IMR-90 (cell line): ENCODE data around the gene SLC27A4. TPM values are rescaled to one million over a fixed set of nuclear protein-coding genes. Genes with fewer than 3 reads are reported as not detected.

ENCODE experiments used
- ATAC-seq: fragments of 200-7000 bp; cut with Tn5 transposase; 2 replicates; pipeline ENCODE4 v1.9.1; 2020; ENCODE audit warnings: low read depth, mild to moderate bottlenecking, moderate library complexity
- Bru-seq: library from RNA; stranded (reverse); fragments of 400-500 nt; gene quantifications from one replicate; lab custom pipeline; 2021; lab: Mats Ljungman, UMichigan
- BruChase-seq, 2 experiments: library from RNA; stranded (reverse); fragments of 400-500 nt; gene quantifications; one replicate each; lab custom pipeline; 2021; lab: Mats Ljungman, UMichigan
- BruUV-seq: library from RNA; stranded (reverse); fragments of 400-500 nt; replicated peaks from 2 replicates; lab custom pipeline; 2021; lab: Mats Ljungman, UMichigan
- CTCF ChIA-PET: fragments of 300-600 bp; formaldehyde crosslinking; extraction: SDS; loops from one replicate; lab custom pipeline; 2021; ENCODE audit warnings: antibody characterized with exemption; lab: Yijun Ruan, JAX
- POLR2A ChIA-PET: fragments of 300-600 bp; sonication (Branson Sonifier 250); formaldehyde crosslinking; loops from one replicate; lab custom pipeline; 2022; ENCODE audit warnings: antibody characterized with exemption; ENCODE audit not compliant: unreplicated experiment; lab: Charles Lee
- DNase-seq: peaks from one replicate; pipeline ENCODE4 v3.0.0; 2013
- H2AFZ ChIP-seq: replicated peaks from 2 replicates; pipeline ENCODE3; 2013; ENCODE audit warnings: low read length, mild to moderate bottlenecking; ENCODE audit not compliant: poor library complexity
- H2AK5ac ChIP-seq: 2 replicates; pipeline ENCODE4 v1.6.1; 2013; ENCODE audit warnings: low read depth, low read length, inconsistent platforms
- H2AK9ac ChIP-seq: replicated peaks from 2 replicates; pipeline ENCODE3; 2013; ENCODE audit warnings: mild to moderate bottlenecking, low read depth, low read length, moderate library complexity; ENCODE audit not compliant: poor library complexity
- H2BK120ac ChIP-seq: 2 replicates; pipeline ENCODE4 v1.6.1; 2013; ENCODE audit warnings: low read depth, low read length, inconsistent platforms
- H2BK15ac ChIP-seq: 3 replicates; pipeline ENCODE4 v1.6.1; 2013; ENCODE audit warnings: low read depth, low read length, inconsistent platforms
- H2BK20ac ChIP-seq: 2 replicates; pipeline ENCODE4 v1.6.1; 2013; ENCODE audit warnings: low read depth, mild to moderate bottlenecking, inconsistent platforms, low read length, moderate library complexity
- H2BK5ac ChIP-seq: 2 replicates; pipeline ENCODE4 v1.6.1; 2013; ENCODE audit warnings: mild to moderate bottlenecking, low read depth, low read length, inconsistent platforms; ENCODE audit not compliant: poor library complexity, severe bottlenecking
- H3K14ac ChIP-seq: replicated peaks from 2 replicates; pipeline ENCODE4 v1.6.1; 2013; ENCODE audit warnings: low read depth, low read length, inconsistent platforms
- H3K18ac ChIP-seq: 2 replicates; pipeline ENCODE4 v1.6.1; 2013; ENCODE audit warnings: low read depth, low read length, control low read depth
- H3K23ac ChIP-seq: 2 replicates; pipeline ENCODE4 v1.6.1; 2013; ENCODE audit warnings: low read depth, low read length, inconsistent platforms
- H3K27ac ChIP-seq: 2 replicates; pipeline ENCODE4 v1.5.1; 2013; ENCODE audit warnings: mild to moderate bottlenecking, control low read depth, low read length; ENCODE audit not compliant: insufficient read depth
- H3K27me3 ChIP-seq: 2 replicates; pipeline ENCODE4 v1.6.1; 2013; ENCODE audit warnings: low read length; ENCODE audit not compliant: control insufficient read depth, insufficient read depth
- H3K36me3 ChIP-seq: 2 replicates; pipeline ENCODE4 v1.6.1; 2013; ENCODE audit warnings: low read length, mixed read lengths; ENCODE audit not compliant: control insufficient read depth, insufficient read depth
- H3K4ac ChIP-seq: 2 replicates; pipeline ENCODE4 v1.6.1; 2013; ENCODE audit warnings: low read depth, low read length, inconsistent platforms
- H3K4me1 ChIP-seq: 2 replicates; pipeline ENCODE4 v1.6.1; 2013; ENCODE audit warnings: low read length, mixed read lengths; ENCODE audit not compliant: control insufficient read depth, insufficient read depth
- H3K4me2 ChIP-seq: 2 replicates; pipeline ENCODE4 v1.6.1; 2013; ENCODE audit warnings: low read depth, mild to moderate bottlenecking, control low read depth, low read length, moderate library complexity
- H3K4me3 ChIP-seq: 2 replicates; pipeline ENCODE4 v1.5.1; 2013; ENCODE audit warnings: low read depth, mild to moderate bottlenecking, control low read depth, low read length, moderate library complexity; ENCODE audit not compliant: insufficient read depth
- H3K56ac ChIP-seq: 2 replicates; pipeline ENCODE4 v1.6.1; 2013; ENCODE audit warnings: low read length, inconsistent platforms; ENCODE audit not compliant: insufficient read depth; ENCODE audit errors: extremely low read depth
- H3K79me1 ChIP-seq, 2 experiments: 2 replicates each; pipeline ENCODE4 v1.6.1; 2013; ENCODE audit warnings: low read length in 2 of 2, inconsistent platforms in 1 of 2, low read depth in 1 of 2
- H3K9ac ChIP-seq: 2 replicates; pipeline ENCODE4 v1.6.1; 2013; ENCODE audit warnings: low read depth, low read length, control low read depth
- H3K9me1 ChIP-seq: 2 replicates; pipeline ENCODE4 v1.6.1; 2013; ENCODE audit warnings: low read length, inconsistent platforms; ENCODE audit not compliant: insufficient read depth
- H3K9me3 ChIP-seq: 2 replicates; pipeline ENCODE4 v1.6.1; 2013; ENCODE audit warnings: low read length; ENCODE audit not compliant: control insufficient read depth, insufficient read depth
- H4K20me1 ChIP-seq: 2 replicates; pipeline ENCODE4 v1.6.1; 2013; ENCODE audit warnings: low read length, inconsistent platforms; ENCODE audit not compliant: insufficient read depth
- H4K5ac ChIP-seq: 2 replicates; pipeline ENCODE4 v1.6.1; 2013; ENCODE audit warnings: mild to moderate bottlenecking, low read depth, low read length, control low read depth
- H4K8ac ChIP-seq, 2 experiments: 2 replicates each; pipeline ENCODE4 v1.6.1; 2013; ENCODE audit warnings: low read depth in 2 of 2, low read length in 2 of 2, control low read depth in 1 of 2, inconsistent platforms in 1 of 2
- H4K91ac ChIP-seq: 2 replicates; pipeline ENCODE4 v1.6.1; 2013; ENCODE audit warnings: low read depth, low read length, inconsistent platforms; ENCODE audit not compliant: insufficient read depth
- BHLHE40 ChIP-seq: fragments of 150-350 bp; IDR thresholded peaks from 2 replicates; pipeline ENCODE4 v1.6.1; 2016; ENCODE audit warnings: mild to moderate bottlenecking, low read depth, low read length
- MAFK ChIP-seq: IDR thresholded peaks from 2 replicates; pipeline ENCODE4 v1.6.1; 2012; ENCODE audit warnings: low read depth, low read length, improper control_type of control experiment
- MAZ ChIP-seq: IDR thresholded peaks from 2 replicates; pipeline ENCODE4 v1.6.1; 2012; ENCODE audit warnings: low read depth, mild to moderate bottlenecking, low read length, improper control_type of control experiment, moderate library complexity, borderline replicate concordance
- MXI1 ChIP-seq: IDR thresholded peaks from 2 replicates; pipeline ENCODE4 v1.6.1; 2012; ENCODE audit warnings: low read depth, mild to moderate bottlenecking, low read length, moderate library complexity, borderline replicate concordance
- SMC3 ChIP-seq: fragments of 150-350 bp; IDR thresholded peaks from 2 replicates; pipeline ENCODE4 v1.6.1; 2016; ENCODE audit warnings: low read depth, mild to moderate bottlenecking, antibody characterized with exemption, low read length, moderate library complexity
- WGBS, 2 experiments: methylation state at CpG; one replicate each; pipeline versions ENCODE4 v1.1.5 to v1.1.7; 2013; ENCODE audit warnings: missing lambda C conversion rate in 2 of 2; ENCODE audit not compliant: insufficient read length in 1 of 2; ENCODE audit errors: extremely low coverage in 2 of 2; 5-methylcytosine and 5-hydroxymethylcytosine counted together
- dilution Hi-C: fragments of 300-500 bp; cut with HindIII; formaldehyde crosslinking; loops from one replicate; pipeline ENCODE4 v1.14.3; 2018; ENCODE audit warnings: low sequenced_read_pairs; ENCODE audit not compliant: unreplicated experiment
- in situ Hi-C: fragments of 300-500 bp; cut with MboI; formaldehyde crosslinking; loops from 3 replicates; pipeline ENCODE4 v1.14.3; 2019; ENCODE audit warnings: low sequenced_read_pairs, inconsistent platforms, mixed read lengths
- intact Hi-C: fragments of 100-400 bp; cut with micrococcal nuclease; formaldehyde crosslinking; loops from 2 replicates; pipeline ENCODE4 v1.10.0; 2022
- long read RNA-seq: library from polyadenylated mRNA; unstranded; transcript quantifications from one replicate; pipeline ENCODE4 v2.0.0, GENCODE V29; 2021; ENCODE audit not compliant: unreplicated experiment
- polyA plus RNA-seq, 3 experiments: library from polyadenylated mRNA; depleted of rRNA; stranded (reverse); fragments of >200 nt; gene quantifications; 2 replicates each; pipeline ENCODE4 v1.2.3, GENCODE V29; 2012; ENCODE audit warnings: low replicate concordance in 1 of 3
- total RNA-seq: library from RNA; depleted of rRNA; stranded (reverse); fragments of >200 nt; gene quantifications from 2 replicates; pipeline ENCODE4 v1.2.3, GENCODE V29; 2012; rRNA removed

The SLC27A4 gene
- 9.2 and 9.7 TPM in 2 replicates for total RNA-seq
- 13.7 and 14.8 TPM in 2 replicates for polyA plus RNA-seq (2012; rRNA removed)
- 11.7 and 14.4 TPM in 2 replicates for polyA plus RNA-seq (2012; cell fraction: cytosol; rRNA removed)
- polyA plus RNA-seq (2012; cell fraction: nucleus; rRNA removed; ENCODE audit: low replicate concordance): 10.3 and 25.2 TPM in 2 replicates
- percentile 51 among the genes with signal in this experiment for Bru-seq, nascent RNA
- BruChase-seq, experiment 1, labeled RNA remaining after a 6-hour chase: percentile 65 among the genes with signal in this experiment
- percentile 61 among the genes with signal in this experiment for BruChase-seq, experiment 2, labeled RNA remaining after a 2-hour chase
- long read RNA-seq, transcript SLC27A4-201 (13 exons, 3,028 nt): major isoform, 13 of 38 reads
- long read RNA-seq, partial matches to known transcripts: 18 of 38 reads
- long read RNA-seq, other reads (novel, unspliced or antisense): 7 of 38 reads

DNA sequence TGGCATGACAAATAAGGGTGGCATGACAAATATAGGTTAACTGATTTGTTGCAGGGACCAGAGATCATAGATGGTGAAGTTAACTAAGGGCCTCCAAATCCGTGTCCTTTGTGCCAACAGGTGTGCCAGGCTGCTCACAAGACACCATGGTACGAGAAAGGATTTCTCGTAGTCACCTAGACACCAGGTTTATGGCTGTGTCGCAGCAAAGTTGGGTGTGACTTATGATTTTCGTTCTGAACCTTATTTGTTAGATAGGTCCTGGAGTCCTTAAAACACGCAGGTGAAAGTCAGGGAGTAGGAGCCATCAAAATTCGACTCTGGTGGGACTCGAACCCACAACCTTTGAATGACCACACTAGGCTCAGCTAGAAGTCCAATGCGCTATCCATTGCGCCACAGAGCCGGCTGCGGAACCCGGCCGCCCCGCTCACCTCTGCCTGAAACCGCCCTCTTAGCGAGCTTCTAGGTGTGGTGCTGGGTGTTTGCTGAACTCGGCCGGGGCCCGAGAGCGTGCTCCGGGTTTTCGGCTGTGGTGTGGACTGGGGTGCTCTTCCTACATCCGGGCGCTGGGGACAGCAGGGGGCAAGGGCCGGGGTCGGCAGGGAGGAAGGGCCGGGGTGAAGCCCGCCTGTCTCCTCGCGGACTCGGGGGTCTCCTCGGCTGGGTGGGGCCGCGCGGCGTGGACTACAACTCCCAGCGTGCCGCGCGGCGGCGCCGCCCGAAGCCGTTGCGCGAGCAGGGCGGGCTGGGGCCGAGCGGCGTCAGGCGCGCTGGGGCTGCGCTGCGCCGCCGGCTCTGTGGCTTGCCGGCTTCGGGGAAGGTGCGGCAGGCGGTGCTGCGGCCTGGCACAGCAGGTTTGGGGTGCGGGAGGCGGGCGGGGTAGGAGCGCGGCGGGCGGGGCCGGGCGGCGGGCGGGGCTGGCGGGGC lies at the start of gene SLC27A4:
Gene SLC27A4, plus strand, starts transcription at position 767 of the 930 bp plus-strand sequence. CDS start 2,606 bp downstream, outside the sequence.
- no peak within 1 kb of the TSS for H2BK20ac ChIP-seq
- H2AK5ac ChIP-seq: peak within 1 kb of the TSS; percentile 51
- peak within 1 kb of the TSS; percentile 74 for H3K23ac ChIP-seq
- no peaks in the 10 kb centered on the region for H3K27me3 ChIP-seq
- peaks cover 3% of the 10 kb centered on the region; the same call in 1 of the 2 replicates for H4K20me1 ChIP-seq
- peak within 1 kb of the TSS; percentile 97 for H4K5ac ChIP-seq
- H4K91ac ChIP-seq: peak within 1 kb of the TSS; percentile 56
- POLR2A ChIA-PET: no interaction called here
- peak within 1 kb of the TSS; percentile 69 for H3K4ac ChIP-seq
- CTCF ChIA-PET: no interaction called here
- TF ChIP-seq BHLHE40 (peak; percentile 53), MAFK (no peak), MXI1 (peak; percentile 77), SMC3 (no peak), MAZ (peak; percentile 60; the same call in 1 of the 2 replicates)
- H3K4me3 ChIP-seq: peak within 1 kb of the TSS; percentile 94
- intact Hi-C loops (no loop called here), in situ Hi-C loops (no loop called here), dilution Hi-C loops (no loop called here)
- DNase-seq (peak; percentile 66), ATAC-seq (peak; percentile 97)
- H3K9ac ChIP-seq: peak within 1 kb of the TSS; percentile 76
- WGBS, 2 experiments: 14% methylated on average over 14 of the region's 75 CpGs; no CpG with 5 or more reads in 1 of the 2 experiments
- peak within 1 kb of the TSS; percentile 34; the same call in 1 of the 2 replicates for H3K56ac ChIP-seq
- peaks cover 4% of the 10 kb centered on the region; the same call in 1 of the 2 replicates for H3K4me1 ChIP-seq
- H3K4me2 ChIP-seq: peak within 1 kb of the TSS; percentile 88
- peak within 1 kb of the TSS; percentile 72 for H3K14ac ChIP-seq
- no peaks in the 10 kb centered on the region for H3K9me3 ChIP-seq
- peak within 1 kb of the TSS; percentile 59 for H2BK5ac ChIP-seq
- H4K8ac ChIP-seq: peak within 1 kb of the TSS; percentile 88 to 93
- peaks cover 0 to 25% of the 10 kb centered on the region in 2 experiments; a peak in 3 of 4 replicates for H3K79me1 ChIP-seq
- peak within 1 kb of the TSS; percentile 80; the same call in 1 of the 2 replicates for H3K27ac ChIP-seq
- BruUV-seq: no TSS peak
- peak within 1 kb of the TSS; percentile 94 for H2AK9ac ChIP-seq
- H3K18ac ChIP-seq: no peak within 1 kb of the TSS
- H3K9me1 ChIP-seq: peaks cover 12% of the 10 kb centered on the region
- H3K36me3 ChIP-seq: peaks cover 9% of the 10 kb centered on the region; the same call in 1 of the 2 replicates
- no peak within 1 kb of the TSS for H2BK15ac ChIP-seq
- H2BK120ac ChIP-seq: peak within 1 kb of the TSS; percentile 28; the same call in 1 of the 2 replicates
- peak within 1 kb of the TSS; percentile 98 for H2AFZ ChIP-seq
